ENCODE data around the gene FAM222B. TPM values are rescaled to one million over a fixed set of nuclear protein-coding genes. Genes with fewer than 3 reads are reported as not detected.
"Not testable (repeated sequence)": the region's sequence is repeated elsewhere in the genome, so short reads cannot be mapped to it uniquely, and the experiment has no call there.

Gene FAM222B
- total RNA-seq, 2 experiments from 2014 or later = 16.8 to 20.8 TPM

GRCh38 chr17:28856028-28856574, 13.5 kb upstream of the FAM222B start:
- CTCF ChIA-PET = interaction anchor here (0.5 to 1.5 kb wide), 7 partner anchors 13 to 228 kb away, joined by 3 to 7 read pairs (median 3); partner anchors contain the start of gene RPL23A
- intact Hi-C loops (cut with DNase I, micrococcal nuclease) = loop anchor here in 1 of 2 experiments (5.0 kb wide), 2 partner anchors 44 to 96 kb away; partner anchors contain the start of gene PHF12

GRCh38 chr17:28855336-28855679, 12.7 kb upstream of the FAM222B start:
- H3K4me1 Mint-ChIP-seq = peaks cover 24% of the 10 kb centered on the region
- intact Hi-C loops (cut with DNase I, micrococcal nuclease) = loop anchor here (2.0 to 5.0 kb wide), 4 partner anchors 21 to 97 kb away; partner anchors contain the start of genes FLOT2 (in 1 of the 2) and PHF12 (in 1 of the 2)
- H3K36me3 Mint-ChIP-seq (ENCODE audit: low read depth) = peaks cover 28% of the 10 kb centered on the region
- POLR2A ChIA-PET = interaction anchor here (0.6 kb wide), 1 partner anchor 292 kb away, joined by 3 read pairs; no protein-coding TSS in a partner anchor
- DNase-seq = no peak
- no peak for ATAC-seq
- no peaks in the 10 kb centered on the region for H3K27me3 Mint-ChIP-seq
- H3K9me3 Mint-ChIP-seq (ENCODE audit: low read depth) = no peaks in the 10 kb centered on the region
- H3K27ac Mint-ChIP-seq = peak overlapping the region; percentile 81
- H3K4me3 Mint-ChIP-seq = peak overlapping the region; percentile 80
- CTCF ChIA-PET = interaction anchor here (0.7 to 1.5 kb wide), 4 partner anchors 26 to 136 kb away, joined by 3 to 7 read pairs (median 3); partner anchors contain the start of gene RPL23A

More at GRCh38 chr17:28856028-28856574, 13.5 kb upstream of the FAM222B start:
- ATAC-seq (no peak), DNase-seq (no peak)
- POLR2A ChIA-PET = no interaction called here
- Mint-ChIP-seq H3K9me3 (ENCODE audit: low read depth) (no peaks in the 10 kb centered on the region), H3K4me1 (peaks cover 24% of the 10 kb centered on the region), H3K27me3 (no peaks in the 10 kb centered on the region), H3K36me3 (ENCODE audit: low read depth) (peaks cover 30% of the 10 kb centered on the region), H3K27ac (peak overlapping the region; percentile 51), H3K4me3 (peak overlapping the region; percentile 80)

GRCh38 chr17:28854457-28855335, 12.1 kb upstream of the FAM222B start, which contains the start of gene ERAL1:
Gene ERAL1 (plus strand): TSS chr17:28855016. CDS start chr17:28855035, 19 bp downstream.
- DNase-seq (peak; percentile 93), ATAC-seq (peak; percentile 100)
- intact Hi-C loops (cut with DNase I, micrococcal nuclease) = loop anchor here (1.0 to 5.0 kb wide), 10 partner anchors 12 to 125 kb away; partner anchors contain the start of genes FLOT2 (in 2 of the 2), DHRS13 (in 1 of the 2), FAM222B (in 1 of the 2) and PHF12 (in 1 of the 2)
- Mint-ChIP-seq H3K9me3 (ENCODE audit: low read depth) (no peaks in the 10 kb centered on the region), H3K27me3 (no peaks in the 10 kb centered on the region), H3K4me3 (peak within 1 kb of the TSS; percentile 80), H3K4me1 (peaks cover 24% of the 10 kb centered on the region), H3K27ac (peak within 1 kb of the TSS; percentile 81), H3K36me3 (ENCODE audit: low read depth) (peaks cover 25% of the 10 kb centered on the region)
- POLR2A ChIA-PET = no interaction called here
- CTCF ChIA-PET = interaction anchor here (0.6 to 0.8 kb wide), 3 partner anchors 26 to 1936 kb away, joined by 3 to 5 read pairs (median 4); no protein-coding TSS in a partner anchor

GRCh38 chr17:28853295-28853694, 10.7 kb upstream of the FAM222B start:
- no peaks in the 10 kb centered on the region for H3K9me3 Mint-ChIP-seq (ENCODE audit: low read depth)
- ATAC-seq (no peak), DNase-seq (no peak)
- H3K4me3 Mint-ChIP-seq = no peak overlapping the region
- ChIA-PET CTCF (interaction anchor here (0.7 to 1.1 kb wide), 4 partner anchors 11 to 63 kb away, joined by 3 to 4 read pairs (median 3); partner anchors contain the start of gene FAM222B), POLR2A (interaction anchor here (0.7 kb wide), 1 partner anchor 11 kb away, joined by 4 read pairs; the partner anchor contains the start of gene FAM222B)
- H3K36me3 Mint-ChIP-seq (ENCODE audit: low read depth) = peaks cover 16% of the 10 kb centered on the region
- H3K4me1 Mint-ChIP-seq = peaks cover 24% of the 10 kb centered on the region
- H3K27me3 Mint-ChIP-seq = no peaks in the 10 kb centered on the region
- intact Hi-C loops (cut with DNase I, micrococcal nuclease) = no loop called here
- H3K27ac Mint-ChIP-seq = no peak overlapping the region

GRCh38 chr17:28849281-28849680, 6.7 kb upstream of the FAM222B start:
- Mint-ChIP-seq H3K4me1 (peaks cover 5% of the 10 kb centered on the region), H3K9me3 (ENCODE audit: low read depth) (no peaks in the 10 kb centered on the region), H3K27ac (no peak overlapping the region), H3K27me3 (no peaks in the 10 kb centered on the region), H3K4me3 (no peak overlapping the region), H3K36me3 (ENCODE audit: low read depth) (no peaks in the 10 kb centered on the region)
- intact Hi-C loops (cut with DNase I, micrococcal nuclease) = loop anchor here in 1 of 2 experiments (5.0 kb wide), 1 partner anchor 122 kb away; the partner anchor contains the start of genes NEK8 and TLCD1
- POLR2A ChIA-PET = no interaction called here
- CTCF ChIA-PET = interaction anchor here (0.7 to 2.3 kb wide), 21 partner anchors 9 to 122 kb away, joined by 3 to 11 read pairs (median 4); partner anchors contain the start of genes DHRS13 and PHF12
- peak; percentile 46 for DNase-seq
- peak; percentile 75 for ATAC-seq

GRCh38 chr17:28848667-28849066, 6.1 kb upstream of the FAM222B start:
- H3K36me3 Mint-ChIP-seq (ENCODE audit: low read depth); H3K4me3 Mint-ChIP-seq; H3K4me1 Mint-ChIP-seq; H3K27me3 Mint-ChIP-seq; H3K27ac Mint-ChIP-seq; H3K9me3 Mint-ChIP-seq (ENCODE audit: low read depth); POLR2A ChIA-PET: not testable (repeated sequence)
- DNase-seq (peak; percentile 85), ATAC-seq (peak; percentile 91)
- CTCF ChIA-PET = interaction anchor here (0.7 to 2.3 kb wide), 17 partner anchors 9 to 121 kb away, joined by 3 to 11 read pairs (median 4); partner anchors contain the start of gene PHF12
- intact Hi-C loops (cut with DNase I, micrococcal nuclease) = loop anchor here (1.0 to 5.0 kb wide), 3 partner anchors 55 to 121 kb away; partner anchors contain the start of genes DHRS13 (in 1 of the 2), NEK8 (in 1 of the 2) and TLCD1 (in 1 of the 2)

- not testable (repeated sequence) for H3K36me3 Mint-ChIP-seq (ENCODE audit: low read depth); DNase-seq; H3K4me1 Mint-ChIP-seq; H3K27ac Mint-ChIP-seq; H3K9me3 Mint-ChIP-seq (ENCODE audit: low read depth); ATAC-seq; H3K4me3 Mint-ChIP-seq; H3K27me3 Mint-ChIP-seq
- ChIA-PET POLR2A (interaction anchor here (0.6 kb wide), 1 partner anchor 11 kb away, joined by 4 read pairs; no protein-coding TSS in a partner anchor), CTCF (interaction anchor here (0.7 to 0.8 kb wide), 2 partner anchors 50 to 120 kb away, joined by 3 to 4 read pairs; no protein-coding TSS in a partner anchor)
- intact Hi-C loops (cut with DNase I, micrococcal nuclease) = loop anchor here in 1 of 2 experiments (5.0 kb wide), 1 partner anchor 119 kb away; the partner anchor contains the start of genes NEK8 and TLCD1
These were observed 4.1 kb upstream of the FAM222B start for GRCh38 chr17:28846699-28847098.

GRCh38 chr17:28846231-28846630, 3.6 kb upstream of the FAM222B start:
- no peaks in the 10 kb centered on the region for H3K36me3 Mint-ChIP-seq (ENCODE audit: low read depth)
- CTCF ChIA-PET = interaction anchor here (0.6 to 1.2 kb wide), 4 partner anchors 23 to 119 kb away, joined by 3 to 4 read pairs (median 4); no protein-coding TSS in a partner anchor
- no peaks in the 10 kb centered on the region for H3K9me3 Mint-ChIP-seq (ENCODE audit: low read depth)
- H3K27ac Mint-ChIP-seq = no peak overlapping the region
- H3K27me3 Mint-ChIP-seq = no peaks in the 10 kb centered on the region
- DNase-seq (peak; percentile 40), ATAC-seq (no peak)
- intact Hi-C loops (cut with DNase I, micrococcal nuclease) = loop anchor here in 1 of 2 experiments (5.0 kb wide), 1 partner anchor 119 kb away; the partner anchor contains the start of genes NEK8 and TLCD1
- peaks cover 11% of the 10 kb centered on the region for H3K4me1 Mint-ChIP-seq
- H3K4me3 Mint-ChIP-seq = no peak overlapping the region
- POLR2A ChIA-PET = interaction anchor here (0.6 kb wide), 1 partner anchor 11 kb away, joined by 4 read pairs; no protein-coding TSS in a partner anchor

- Mint-ChIP-seq H3K4me1 (peaks cover 20% of the 10 kb centered on the region), H3K4me3 (peak overlapping the region; percentile 93), H3K27ac (no peak overlapping the region), H3K27me3 (no peaks in the 10 kb centered on the region), H3K9me3 (ENCODE audit: low read depth) (no peaks in the 10 kb centered on the region), H3K36me3 (ENCODE audit: low read depth) (no peaks in the 10 kb centered on the region)
- POLR2A ChIA-PET = no interaction called here
- CTCF ChIA-PET = interaction anchor here (0.7 to 2.1 kb wide), 4 partner anchors 32 to 117 kb away, joined by 3 to 5 read pairs (median 4); no protein-coding TSS in a partner anchor
- intact Hi-C loops (cut with DNase I, micrococcal nuclease) = loop anchor here (2.0 to 5.0 kb wide), 3 partner anchors 33 to 107 kb away; partner anchors contain the start of gene PHF12 (in 1 of the 2)
- DNase-seq (no peak), ATAC-seq (no peak)
These were observed 1.2 kb upstream of the FAM222B start for GRCh38 chr17:28843816-28844148.

GRCh38 chr17:28841901-28842281, 699 bp downstream of the FAM222B start:
- ChIA-PET CTCF (interaction anchor here (0.6 to 1.8 kb wide), 19 partner anchors 10 to 124 kb away, joined by 3 to 15 read pairs (median 4); partner anchors contain the start of genes FLOT2, RPL23A and TLCD1), POLR2A (interaction anchor here (0.8 to 1.8 kb wide), 9 partner anchors 12 to 118 kb away, joined by 3 to 11 read pairs (median 4); partner anchors contain the start of gene NEK8)
- H3K9me3 Mint-ChIP-seq (ENCODE audit: low read depth) = no peaks in the 10 kb centered on the region
- no peaks in the 10 kb centered on the region for H3K36me3 Mint-ChIP-seq (ENCODE audit: low read depth)
- ATAC-seq = peak; percentile 8
- H3K27ac Mint-ChIP-seq = peak overlapping the region; percentile 90
- H3K4me3 Mint-ChIP-seq = peak overlapping the region; percentile 93
- peaks cover 20% of the 10 kb centered on the region for H3K4me1 Mint-ChIP-seq
- no peak for DNase-seq
- intact Hi-C loops (cut with DNase I, micrococcal nuclease) = loop anchor here (1.0 to 5.0 kb wide), 8 partner anchors 12 to 115 kb away; partner anchors contain the start of genes DHRS13 (in 1 of the 2) and PHF12 (in 1 of the 2)
- no peaks in the 10 kb centered on the region for H3K27me3 Mint-ChIP-seq

Data from activated CD4-positive, alpha-beta T cell treated with anti-CD3 and anti-CD28 coated beads for 36 hours (primary cell).